ENCODE results near the gene SLC52A3.

The SLC52A3 gene

GRCh38 chr20:751761-752160, 16.5 kb downstream of the SLC52A3 start:
- Histone ChIP-seq H4K91ac (ENCODE audit: low read depth, low read length) (no peak overlapping the region), H3K36me3 (ENCODE audit: control insufficient read depth in 1 of 2, insufficient read depth in 2 of 2, low read length in 2 of 2) (no peaks in the 10 kb centered on the region), H3K79me1 (ENCODE audit: low read length) (no peaks in the 10 kb centered on the region), H2AK5ac (ENCODE audit: low read length) (no peak overlapping the region), H3K4ac (ENCODE audit: low read depth, low read length) (no peak overlapping the region), H3K4me2 (ENCODE audit: low read length) (no peak overlapping the region), H2BK12ac (ENCODE audit: low read length) (no peak overlapping the region), H2AFZ (ENCODE audit: insufficient read depth, low read length, poor library complexity) (no peak overlapping the region), H3K27ac (ENCODE audit: low read depth, low read length) (no peak overlapping the region), H3K4me1 (ENCODE audit: control insufficient read depth in 1 of 2, insufficient read depth in 2 of 2, low read length in 2 of 2) (peaks cover 3 to 4% of the 10 kb centered on the region in 2 experiments), H3K79me2 (ENCODE audit: control insufficient read depth, insufficient read depth, low read length, poor library complexity) (no peaks in the 10 kb centered on the region), H2BK120ac (ENCODE audit: insufficient read depth, low read length, poor library complexity) (no peak overlapping the region), H3K9me3 (ENCODE audit: insufficient read depth, low read depth, low read length) (no peaks in the 10 kb centered on the region), H3K23ac (ENCODE audit: low read length) (no peak overlapping the region), H3K9ac (ENCODE audit: low read length) (no peak overlapping the region), H4K12ac (ENCODE audit: low read depth, low read length) (no peak overlapping the region), H4K8ac (ENCODE audit: low read depth, low read length) (no peak overlapping the region), H3K27me3 (ENCODE audit: insufficient read depth, low read length) (no peaks in the 10 kb centered on the region), H3K18ac (ENCODE audit: low read length) (no peak overlapping the region), H3K14ac (ENCODE audit: low read length) (no peak overlapping the region), H3K4me3 (ENCODE audit: low read depth, low read length) (no peak overlapping the region), H2BK5ac (ENCODE audit: low read depth, low read length, poor library complexity) (no peak overlapping the region)
- no peak for DNase-seq
- WGBS (ENCODE audit: extremely low coverage, insufficient coverage, insufficient read length), result no CpG with 5 or more reads among the region's 5 CpGs

GRCh38 chr20:750801-751200, 17.5 kb downstream of the SLC52A3 start:
- no peak overlapping the region for H2AFZ ChIP-seq (ENCODE audit: insufficient read depth, low read length, poor library complexity)
- no peak overlapping the region for H3K4me3 ChIP-seq (ENCODE audit: low read depth, low read length)
- no peak for DNase-seq
- no peak overlapping the region for H3K9ac ChIP-seq (ENCODE audit: low read length)
- peaks cover 3 to 4% of the 10 kb centered on the region in 2 experiments for H3K4me1 ChIP-seq (ENCODE audit: control insufficient read depth in 1 of 2, insufficient read depth in 2 of 2, low read length in 2 of 2)
- H3K79me1 ChIP-seq (ENCODE audit: low read length), result no peaks in the 10 kb centered on the region
- H2BK5ac ChIP-seq (ENCODE audit: low read depth, low read length, poor library complexity), result no peak overlapping the region
- no peak overlapping the region for H3K23ac ChIP-seq (ENCODE audit: low read length)
- no CpG with 5 or more reads among the region's 3 CpGs for WGBS (ENCODE audit: extremely low coverage, insufficient coverage, insufficient read length)
- H3K79me2 ChIP-seq (ENCODE audit: control insufficient read depth, insufficient read depth, low read length, poor library complexity), result no peaks in the 10 kb centered on the region
- no peak overlapping the region for H3K18ac ChIP-seq (ENCODE audit: low read length)
- H3K4ac ChIP-seq (ENCODE audit: low read depth, low read length), result no peak overlapping the region
- no peaks in the 10 kb centered on the region for H3K27me3 ChIP-seq (ENCODE audit: insufficient read depth, low read length)
- no peaks in the 10 kb centered on the region for H3K36me3 ChIP-seq (ENCODE audit: control insufficient read depth in 1 of 2, insufficient read depth in 2 of 2, low read length in 2 of 2)
- no peak overlapping the region for H2BK12ac ChIP-seq (ENCODE audit: low read length)
- H4K8ac ChIP-seq (ENCODE audit: low read depth, low read length), result no peak overlapping the region
- no peaks in the 10 kb centered on the region for H3K9me3 ChIP-seq (ENCODE audit: insufficient read depth, low read depth, low read length)
- no peak overlapping the region for H2AK5ac ChIP-seq (ENCODE audit: low read length)
- H4K91ac ChIP-seq (ENCODE audit: low read depth, low read length), result no peak overlapping the region
- no peak overlapping the region for H3K14ac ChIP-seq (ENCODE audit: low read length)
- no peak overlapping the region for H3K4me2 ChIP-seq (ENCODE audit: low read length)
- no peak overlapping the region for H2BK120ac ChIP-seq (ENCODE audit: insufficient read depth, low read length, poor library complexity)
- no peak overlapping the region for H4K12ac ChIP-seq (ENCODE audit: low read depth, low read length)
- no peak overlapping the region for H3K27ac ChIP-seq (ENCODE audit: low read depth, low read length)

GRCh38 chr20:745683-746301, 22.5 kb downstream of the SLC52A3 start:
- no peak overlapping the region for H2AFZ ChIP-seq (ENCODE audit: insufficient read depth, low read length, poor library complexity)
- H2BK5ac ChIP-seq (ENCODE audit: low read depth, low read length, poor library complexity), result no peak overlapping the region
- H3K9me3 ChIP-seq (ENCODE audit: insufficient read depth, low read depth, low read length), result peaks cover 1% of the 10 kb centered on the region
- no peaks in the 10 kb centered on the region for H3K79me2 ChIP-seq (ENCODE audit: control insufficient read depth, insufficient read depth, low read length, poor library complexity)
- no peak overlapping the region for H3K14ac ChIP-seq (ENCODE audit: low read length)
- no peak overlapping the region for H3K23ac ChIP-seq (ENCODE audit: low read length)
- H4K8ac ChIP-seq (ENCODE audit: low read depth, low read length), result no peak overlapping the region
- no peak for DNase-seq
- H4K12ac ChIP-seq (ENCODE audit: low read depth, low read length), result no peak overlapping the region
- WGBS (ENCODE audit: extremely low coverage, insufficient coverage, insufficient read length), result no CpG with 5 or more reads among the region's 4 CpGs
- no peak overlapping the region for H3K4me3 ChIP-seq (ENCODE audit: low read depth, low read length)
- no peaks in the 10 kb centered on the region for H3K27me3 ChIP-seq (ENCODE audit: insufficient read depth, low read length)
- no peak overlapping the region for H3K4me2 ChIP-seq (ENCODE audit: low read length)
- H3K9ac ChIP-seq (ENCODE audit: low read length), result no peak overlapping the region
- no peak overlapping the region for H3K27ac ChIP-seq (ENCODE audit: low read depth, low read length)
- H4K91ac ChIP-seq (ENCODE audit: low read depth, low read length), result no peak overlapping the region
- no peak overlapping the region for H2AK5ac ChIP-seq (ENCODE audit: low read length)
- no peak overlapping the region for H2BK120ac ChIP-seq (ENCODE audit: insufficient read depth, low read length, poor library complexity)
- H2BK12ac ChIP-seq (ENCODE audit: low read length), result no peak overlapping the region
- H3K36me3 ChIP-seq (ENCODE audit: control insufficient read depth in 1 of 2, insufficient read depth in 2 of 2, low read length in 2 of 2), result no peaks in the 10 kb centered on the region
- H3K4me1 ChIP-seq (ENCODE audit: control insufficient read depth in 1 of 2, insufficient read depth in 2 of 2, low read length in 2 of 2), result no peaks in the 10 kb centered on the region
- no peak overlapping the region for H3K4ac ChIP-seq (ENCODE audit: low read depth, low read length)
- no peaks in the 10 kb centered on the region for H3K79me1 ChIP-seq (ENCODE audit: low read length)
- H3K18ac ChIP-seq (ENCODE audit: low read length), result no peak overlapping the region

- Histone ChIP-seq H3K4me1 (ENCODE audit: control insufficient read depth in 1 of 2, insufficient read depth in 2 of 2, low read length in 2 of 2) (peaks cover 6% of the 10 kb centered on the region in 2 experiments), H2AFZ (ENCODE audit: insufficient read depth, low read length, poor library complexity) (no peak overlapping the region), H3K9ac (ENCODE audit: low read length) (no peak overlapping the region), H3K4me2 (ENCODE audit: low read length) (no peak overlapping the region), H3K18ac (ENCODE audit: low read length) (no peak overlapping the region), H4K91ac (ENCODE audit: low read depth, low read length) (no peak overlapping the region), H2BK12ac (ENCODE audit: low read length) (no peak overlapping the region), H3K9me3 (ENCODE audit: insufficient read depth, low read depth, low read length) (peaks cover 1% of the 10 kb centered on the region), H3K36me3 (ENCODE audit: control insufficient read depth in 1 of 2, insufficient read depth in 2 of 2, low read length in 2 of 2) (no peaks in the 10 kb centered on the region), H2BK120ac (ENCODE audit: insufficient read depth, low read length, poor library complexity) (no peak overlapping the region), H3K79me1 (ENCODE audit: low read length) (peaks cover 2% of the 10 kb centered on the region), H3K4me3 (ENCODE audit: low read depth, low read length) (no peak overlapping the region), H2BK5ac (ENCODE audit: low read depth, low read length, poor library complexity) (no peak overlapping the region), H2AK5ac (ENCODE audit: low read length) (no peak overlapping the region), H3K79me2 (ENCODE audit: control insufficient read depth, insufficient read depth, low read length, poor library complexity) (no peaks in the 10 kb centered on the region), H4K12ac (ENCODE audit: low read depth, low read length) (no peak overlapping the region), H3K4ac (ENCODE audit: low read depth, low read length) (no peak overlapping the region), H3K27me3 (ENCODE audit: insufficient read depth, low read length) (no peaks in the 10 kb centered on the region), H3K23ac (ENCODE audit: low read length) (no peak overlapping the region), H4K8ac (ENCODE audit: low read depth, low read length) (no peak overlapping the region), H3K27ac (ENCODE audit: low read depth, low read length) (no peak overlapping the region), H3K14ac (ENCODE audit: low read length) (no peak overlapping the region)
- WGBS (ENCODE audit: extremely low coverage, insufficient coverage, insufficient read length), result no CpG with 5 or more reads among the region's 2 CpGs
- DNase-seq, result no peak
These were observed 26.1 kb downstream of the SLC52A3 start for GRCh38 chr20:742156-742555.
